Measurements from ENCODE around the gene UBE2L3. TPM values are rescaled to one million over a fixed set of nuclear protein-coding genes. Genes with fewer than 3 reads are reported as not detected.
A peak's percentile ranks its signal among the peaks of the same experiment; 100 is the strongest.

The UBE2L3 gene
- total RNA-seq, 5 donors from 2014 or later (not counting 1 experiment from before 2014, with no cell fraction given): 28.4 to 38.7 (median 34.3) TPM

DNA sequence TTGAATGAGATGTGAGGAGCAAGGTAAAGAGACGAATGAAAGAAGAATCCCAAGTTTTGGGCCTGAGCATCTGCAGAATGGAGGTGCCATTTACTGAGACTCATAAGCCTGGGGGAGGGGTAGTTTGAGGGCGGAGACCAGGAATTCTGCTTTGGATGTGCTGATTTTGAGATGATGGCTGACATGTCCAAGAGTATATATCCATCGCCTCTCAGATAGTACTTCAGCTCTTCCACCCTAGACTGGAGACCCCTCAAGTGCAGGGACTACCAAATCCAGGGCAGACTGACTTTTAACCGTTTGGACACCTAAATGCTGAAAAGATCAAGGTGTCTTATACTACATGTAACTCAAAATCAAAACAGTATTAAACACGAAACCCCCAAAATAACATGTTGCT is 73.3 kb downstream of the UBE2L3 start:
- WGBS (ENCODE audit: insufficient coverage): 89% methylated on average over 2 of the region's 5 CpGs
- no peaks in the 10 kb centered on the region for H3K9me3 Mint-ChIP-seq
- no peak for ATAC-seq (replicated peaks in 1 of 4)
- H3K9me3 ChIP-seq: no peaks in the 10 kb centered on the region
- H3K36me3 ChIP-seq (ENCODE audit: control insufficient read depth in 2 of 2, extremely low read depth in 1 of 2, insufficient read depth in 1 of 2, low read length in 1 of 2): peaks cover 0 to 7% of the 10 kb centered on the region in 2 donors
- H3K36me3 Mint-ChIP-seq: peaks cover 5% of the 10 kb centered on the region
- H3K4me1 Mint-ChIP-seq: peaks cover 22 to 26% (median 23%) of the 10 kb centered on the region in 3 donors
- H3K27ac Mint-ChIP-seq: no peak overlapping the region
- peak overlapping the region; percentile 77 to 88 (median 83) for H3K4me3 Mint-ChIP-seq
- DNase-seq: no peak
- POLR2A ChIA-PET: no interaction called here
- no peak overlapping the region for H3K27ac ChIP-seq (ENCODE audit: low read length)
- CTCF ChIA-PET: interaction anchor here in 1 of 2 donors (2.9 to 4.3 kb wide), 2 partner anchors 9 to 12 kb away, joined by 33 to 51 read pairs; partner anchors contain the start of genes CCDC116 and YDJC
- H3K27me3 ChIP-seq (replicated peaks in 1 of 2; ENCODE audit: control insufficient read depth in 2 of 2, extremely low read depth in 1 of 2, insufficient read depth in 2 of 2, low read length in 1 of 2): peaks cover 0 to 5% of the 10 kb centered on the region in 2 experiments
- peaks cover 7 to 25% of the 10 kb centered on the region in 2 experiments for H3K4me1 ChIP-seq (ENCODE audit: control insufficient read depth in 1 of 2, extremely low read depth in 1 of 2, insufficient read depth in 2 of 2, low read length in 2 of 2)
- no peaks in the 10 kb centered on the region for H3K27me3 Mint-ChIP-seq
- no peak overlapping the region for H3K4me3 ChIP-seq (ENCODE audit: control insufficient read depth in 1 of 2, extremely low read depth in 1 of 2, low read length in 1 of 2)

DNA sequence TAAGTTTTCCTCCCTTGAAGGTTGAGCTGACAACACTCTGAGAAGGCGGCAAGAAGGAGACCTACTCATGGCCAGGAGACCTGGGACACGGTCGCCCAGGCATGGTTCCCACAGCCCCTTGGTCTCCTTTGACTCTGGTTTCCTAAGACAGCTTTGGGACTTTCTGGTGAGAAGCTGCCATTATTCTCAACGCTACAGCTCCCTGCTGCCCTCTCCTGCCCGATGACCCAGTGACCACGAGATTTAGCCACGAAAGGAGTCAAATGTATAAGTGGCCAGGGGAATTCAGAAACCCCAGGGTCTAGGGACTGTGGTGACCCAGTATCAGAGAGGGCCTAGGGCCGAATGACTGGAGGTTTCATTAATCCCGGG is 73.9 kb downstream of the UBE2L3 start:
- Histone ChIP-seq H3K4me3 (ENCODE audit: control insufficient read depth in 1 of 2, extremely low read depth in 1 of 2, low read length in 1 of 2) (peak overlapping the region; percentile 29 to 46), H3K4me1 (ENCODE audit: control insufficient read depth in 1 of 2, extremely low read depth in 1 of 2, insufficient read depth in 2 of 2, low read length in 2 of 2) (peaks cover 7 to 28% of the 10 kb centered on the region in 2 experiments), H3K36me3 (ENCODE audit: control insufficient read depth in 2 of 2, extremely low read depth in 1 of 2, insufficient read depth in 1 of 2, low read length in 1 of 2) (peaks cover 0 to 11% of the 10 kb centered on the region in 2 donors), H3K9me3 (no peaks in the 10 kb centered on the region), H3K27me3 (replicated peaks in 1 of 2; ENCODE audit: control insufficient read depth in 2 of 2, extremely low read depth in 1 of 2, insufficient read depth in 2 of 2, low read length in 1 of 2) (peaks cover 0 to 5% of the 10 kb centered on the region in 2 experiments), H3K27ac (ENCODE audit: low read length) (peak overlapping the region; percentile 51)
- Mint-ChIP-seq H3K4me3 (peak overlapping the region; percentile 77 to 88 (median 83)), H3K9me3 (no peaks in the 10 kb centered on the region), H3K27ac (peak overlapping the region in 1 of 2 donors; percentile 90), H3K4me1 (peaks cover 23 to 28% (median 26%) of the 10 kb centered on the region in 3 donors), H3K36me3 (peaks cover 9% of the 10 kb centered on the region), H3K27me3 (no peaks in the 10 kb centered on the region)
- ATAC-seq (replicated peaks in 1 of 4): no peak
- POLR2A ChIA-PET: interaction anchor here in 1 of 2 donors (1.9 kb wide), 1 partner anchor 12 kb away, joined by 9 read pairs; the partner anchor contains the start of gene YDJC
- no peak for DNase-seq
- CTCF ChIA-PET: interaction anchor here in 1 of 2 donors (0.7 to 4.3 kb wide), 4 partner anchors 8 to 12 kb away, joined by 3 to 51 read pairs (median 20); partner anchors contain the start of genes CCDC116 and YDJC
- 24% methylated on average over 7 of the region's 9 CpGs for WGBS (ENCODE audit: insufficient coverage)

DNA sequence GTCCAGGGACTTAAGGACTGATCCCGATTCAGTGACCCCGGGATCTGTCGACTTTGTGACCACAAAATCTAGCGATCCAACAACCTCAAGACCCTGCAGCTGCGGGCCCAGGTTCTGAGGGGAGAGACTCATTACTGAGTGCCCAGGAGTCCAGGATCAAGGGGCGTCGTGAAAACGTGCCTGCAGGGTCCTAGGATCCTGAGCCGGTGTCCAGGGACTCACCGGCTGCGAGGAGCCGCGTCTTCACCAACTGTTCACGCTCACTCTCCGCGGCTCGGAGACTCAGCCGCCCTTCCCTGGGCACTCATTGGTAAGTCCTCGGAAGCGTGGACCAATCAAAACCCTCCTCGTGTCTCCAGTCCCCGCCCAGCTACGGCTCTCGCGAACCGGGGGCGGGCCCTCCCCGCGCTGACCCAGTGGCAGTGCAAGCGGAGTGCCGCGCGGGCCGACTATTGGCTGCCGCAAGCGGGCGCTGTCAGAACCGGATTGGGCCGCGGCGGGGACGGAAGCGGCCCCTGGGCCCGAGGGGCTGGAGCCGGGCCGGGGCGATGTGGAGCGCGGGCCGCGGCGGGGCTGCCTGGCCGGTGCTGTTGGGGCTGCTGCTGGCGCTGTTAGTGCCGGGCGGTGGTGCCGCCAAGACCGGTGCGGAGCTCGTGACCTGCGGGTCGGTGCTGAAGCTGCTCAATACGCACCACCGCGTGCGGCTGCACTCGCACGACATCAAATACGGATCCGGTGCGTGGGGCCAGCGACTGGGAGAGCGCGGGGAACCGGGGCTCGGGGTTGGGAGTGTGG is 74.5 kb downstream of the UBE2L3 start, which contains the start of gene SDF2L1:
SDF2L1 (plus strand) TSS at position 514 of the 795 bp plus-strand sequence; CDS start at position 549, 35 bp downstream.
- H3K9me3 ChIP-seq: no peaks in the 10 kb centered on the region
- H3K4me1 ChIP-seq (ENCODE audit: control insufficient read depth in 1 of 2, extremely low read depth in 1 of 2, insufficient read depth in 2 of 2, low read length in 2 of 2): peaks cover 7 to 34% of the 10 kb centered on the region in 2 experiments
- H3K4me3 Mint-ChIP-seq: peak within 1 kb of the TSS; percentile 77 to 88 (median 83)
- under 1% methylated on average over 74 of the region's 76 CpGs for WGBS (ENCODE audit: insufficient coverage)
- H3K4me1 Mint-ChIP-seq: peaks cover 28 to 34% (median 32%) of the 10 kb centered on the region in 3 donors
- ChIA-PET POLR2A (interaction anchor here in 1 of 2 donors (0.6 to 1.9 kb wide), 2 partner anchors 13 to 22 kb away, joined by 4 to 9 read pairs; partner anchors contain the start of gene YDJC), CTCF (interaction anchor here (0.6 to 4.3 kb wide), 8 partner anchors 8 to 69 kb away, joined by 3 to 51 read pairs (median 6); partner anchors contain the start of genes CCDC116 (in 1 of the 2) and YDJC (in 1 of the 2))
- DNase-seq: peak; percentile 96 to 99 (median 97)
- H3K27me3 Mint-ChIP-seq: no peaks in the 10 kb centered on the region
- peaks cover 15% of the 10 kb centered on the region for H3K36me3 Mint-ChIP-seq
- peaks cover 0 to 5% of the 10 kb centered on the region in 2 experiments for H3K27me3 ChIP-seq (replicated peaks in 1 of 2; ENCODE audit: control insufficient read depth in 2 of 2, extremely low read depth in 1 of 2, insufficient read depth in 2 of 2, low read length in 1 of 2)
- peaks cover 0 to 13% of the 10 kb centered on the region in 2 donors for H3K36me3 ChIP-seq (ENCODE audit: control insufficient read depth in 2 of 2, extremely low read depth in 1 of 2, insufficient read depth in 1 of 2, low read length in 1 of 2)
- peak within 1 kb of the TSS; percentile 74 to 90 for H3K27ac Mint-ChIP-seq
- peak; percentile 96 to 98 (median 96) for ATAC-seq (replicated peaks in 1 of 4)
- peak within 1 kb of the TSS; percentile 56 to 87 for H3K4me3 ChIP-seq (ENCODE audit: control insufficient read depth in 1 of 2, extremely low read depth in 1 of 2, low read length in 1 of 2)
- peak within 1 kb of the TSS; percentile 52 for H3K27ac ChIP-seq (ENCODE audit: low read length)
- H3K9me3 Mint-ChIP-seq: no peaks in the 10 kb centered on the region

DNA sequence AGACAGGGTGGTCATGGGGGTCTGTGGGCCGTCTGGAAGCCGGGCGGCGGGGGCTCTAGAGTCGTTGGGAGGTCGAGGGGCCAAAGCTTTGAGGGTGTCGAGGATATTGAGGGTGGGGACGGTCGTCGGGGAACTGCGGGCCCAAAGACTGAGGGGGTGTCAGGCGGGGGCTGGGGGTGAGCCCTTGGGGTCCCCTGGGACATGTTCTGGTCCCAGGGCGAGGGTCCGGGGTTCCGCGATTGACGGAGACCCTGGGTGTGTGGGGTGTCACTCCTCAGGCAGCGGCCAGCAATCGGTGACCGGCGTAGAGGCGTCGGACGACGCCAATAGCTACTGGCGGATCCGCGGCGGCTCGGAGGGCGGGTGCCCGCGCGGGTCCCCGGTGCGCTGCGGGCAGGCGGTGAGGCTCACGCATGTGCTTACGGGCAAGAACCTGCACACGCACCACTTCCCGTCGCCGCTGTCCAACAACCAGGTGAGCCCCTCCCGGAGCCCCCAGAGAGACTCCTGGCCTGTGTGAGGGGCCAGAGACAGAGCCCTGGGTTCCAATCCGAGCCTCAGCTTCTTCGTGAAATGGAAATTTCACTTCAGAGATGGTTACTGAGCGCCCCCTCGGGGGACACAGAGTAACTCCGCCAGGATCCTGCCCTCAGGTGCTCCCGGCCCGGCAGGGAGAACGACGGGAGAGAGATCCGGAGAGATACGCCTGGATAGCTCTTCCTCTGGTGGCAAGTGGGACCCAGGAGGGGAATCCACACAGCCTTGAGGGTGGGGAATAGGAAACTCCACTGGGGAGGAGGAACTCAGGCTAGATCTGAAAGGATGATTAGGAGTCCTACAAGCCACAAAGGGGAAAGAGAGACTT is 75.3 kb downstream of the UBE2L3 start:
- peaks cover 7 to 37% of the 10 kb centered on the region in 2 experiments for H3K4me1 ChIP-seq (ENCODE audit: control insufficient read depth in 1 of 2, extremely low read depth in 1 of 2, insufficient read depth in 2 of 2, low read length in 2 of 2)
- H3K4me3 Mint-ChIP-seq: peak overlapping the region; percentile 77 to 88 (median 83)
- peaks cover 0 to 13% of the 10 kb centered on the region in 2 donors for H3K36me3 ChIP-seq (ENCODE audit: control insufficient read depth in 2 of 2, extremely low read depth in 1 of 2, insufficient read depth in 1 of 2, low read length in 1 of 2)
- no peak for ATAC-seq (replicated peaks in 1 of 4)
- no peaks in the 10 kb centered on the region for H3K27me3 Mint-ChIP-seq
- peak in 30 of 35 experiments; percentile 23 to 72 (median 44) for DNase-seq
- H3K27me3 ChIP-seq (replicated peaks in 1 of 2; ENCODE audit: control insufficient read depth in 2 of 2, extremely low read depth in 1 of 2, insufficient read depth in 2 of 2, low read length in 1 of 2): peaks cover 0 to 5% of the 10 kb centered on the region in 2 experiments
- POLR2A ChIA-PET: interaction anchor here (0.5 to 1.9 kb wide), 5 partner anchors 13 to 542 kb away, joined by 3 to 9 read pairs (median 4); partner anchors contain the start of gene YDJC (in 1 of the 2)
- WGBS (ENCODE audit: insufficient coverage): under 1% methylated on average over 56 of the region's 56 CpGs
- no peaks in the 10 kb centered on the region for H3K9me3 Mint-ChIP-seq
- peak overlapping the region; percentile 74 to 90 for H3K27ac Mint-ChIP-seq
- peak overlapping the region; percentile 52 for H3K27ac ChIP-seq (ENCODE audit: low read length)
- peaks cover 28 to 35% (median 33%) of the 10 kb centered on the region in 3 donors for H3K4me1 Mint-ChIP-seq
- CTCF ChIA-PET: interaction anchor here (0.9 to 4.3 kb wide), 5 partner anchors 11 to 21 kb away, joined by 4 to 51 read pairs (median 8); partner anchors contain the start of genes CCDC116 (in 1 of the 2) and YDJC (in 1 of the 2)
- H3K36me3 Mint-ChIP-seq: peaks cover 15% of the 10 kb centered on the region
- no peaks in the 10 kb centered on the region for H3K9me3 ChIP-seq
- peak overlapping the region; percentile 56 to 87 for H3K4me3 ChIP-seq (ENCODE audit: control insufficient read depth in 1 of 2, extremely low read depth in 1 of 2, low read length in 1 of 2)

DNA sequence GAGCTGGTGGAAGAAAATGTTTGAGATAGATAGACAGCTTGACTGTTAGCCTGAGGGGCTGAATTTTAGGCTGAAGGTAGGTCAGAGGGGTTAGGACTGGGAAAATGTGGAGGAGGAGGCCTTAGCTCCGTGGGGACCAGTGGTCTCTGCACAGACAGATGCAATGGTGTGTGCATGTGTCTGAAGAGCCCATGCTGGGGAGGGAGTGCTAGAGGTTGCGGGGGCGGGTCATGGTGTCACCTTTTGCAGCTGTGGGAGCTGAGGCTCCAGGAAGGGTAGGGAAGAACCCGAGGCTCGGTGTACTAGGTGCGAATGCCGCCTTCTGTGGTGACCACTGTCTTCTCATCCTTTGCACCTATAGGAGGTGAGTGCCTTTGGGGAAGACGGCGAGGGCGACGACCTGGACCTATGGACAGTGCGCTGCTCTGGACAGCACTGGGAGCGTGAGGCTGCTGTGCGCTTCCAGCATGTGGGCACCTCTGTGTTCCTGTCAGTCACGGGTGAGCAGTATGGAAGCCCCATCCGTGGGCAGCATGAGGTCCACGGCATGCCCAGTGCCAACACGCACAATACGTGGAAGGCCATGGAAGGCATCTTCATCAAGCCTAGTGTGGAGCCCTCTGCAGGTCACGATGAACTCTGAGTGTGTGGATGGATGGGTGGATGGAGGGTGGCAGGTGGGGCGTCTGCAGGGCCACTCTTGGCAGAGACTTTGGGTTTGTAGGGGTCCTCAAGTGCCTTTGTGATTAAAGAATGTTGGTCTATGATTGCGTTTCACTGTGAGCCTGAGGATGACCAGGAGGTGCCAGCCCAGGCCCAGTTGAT is 76.2 kb downstream of the UBE2L3 start:
- Histone ChIP-seq H3K4me1 (ENCODE audit: control insufficient read depth in 1 of 2, extremely low read depth in 1 of 2, insufficient read depth in 2 of 2, low read length in 2 of 2) (peaks cover 7 to 37% of the 10 kb centered on the region in 2 experiments), H3K9me3 (no peaks in the 10 kb centered on the region), H3K4me3 (ENCODE audit: control insufficient read depth in 1 of 2, extremely low read depth in 1 of 2, low read length in 1 of 2) (peak overlapping the region in 1 of 2 donors; percentile 56), H3K27me3 (replicated peaks in 1 of 2; ENCODE audit: control insufficient read depth in 2 of 2, extremely low read depth in 1 of 2, insufficient read depth in 2 of 2, low read length in 1 of 2) (peaks cover 0 to 5% of the 10 kb centered on the region in 2 experiments), H3K36me3 (ENCODE audit: control insufficient read depth in 2 of 2, extremely low read depth in 1 of 2, insufficient read depth in 1 of 2, low read length in 1 of 2) (peaks cover 0 to 14% of the 10 kb centered on the region in 2 donors), H3K27ac (ENCODE audit: low read length) (no peak overlapping the region)
- Mint-ChIP-seq H3K27ac (peak overlapping the region; percentile 74 to 90), H3K9me3 (no peaks in the 10 kb centered on the region), H3K4me3 (peak overlapping the region; percentile 77 to 88 (median 83)), H3K36me3 (peaks cover 16% of the 10 kb centered on the region), H3K27me3 (no peaks in the 10 kb centered on the region), H3K4me1 (peaks cover 28 to 35% (median 33%) of the 10 kb centered on the region in 3 donors)
- 92% methylated on average over 17 of the region's 22 CpGs for WGBS (ENCODE audit: insufficient coverage)
- ChIA-PET CTCF (interaction anchor here (0.7 to 4.3 kb wide), 4 partner anchors 12 to 15 kb away, joined by 5 to 51 read pairs (median 20); partner anchors contain the start of genes CCDC116 (in 1 of the 2) and YDJC (in 1 of the 2)), POLR2A (interaction anchor here (0.6 kb wide), 3 partner anchors 27 to 543 kb away, joined by 3 to 5 read pairs (median 3); no protein-coding TSS in a partner anchor)
- no peak for DNase-seq
- ATAC-seq (replicated peaks in 1 of 4): no peak
